ENCODE results near the gene DAB2IP.

DAB2IP gene

GRCh38 chr9:121798941-121799340 lies 147.5 kb downstream of the DAB2IP start:
- Histone ChIP-seq H2AFZ (ENCODE audit: low read depth, low read length) (no peak overlapping the region), H3K9me3 (ENCODE audit: low read length) (peaks cover 4% of the 10 kb centered on the region), H3K27me3 (ENCODE audit: insufficient read depth, low read length) (peaks cover 9% of the 10 kb centered on the region), H3K4me3 (ENCODE audit: low read length) (no peak overlapping the region), H3K36me3 (ENCODE audit: insufficient read depth, low read length) (no peaks in the 10 kb centered on the region), H3K4me1 (ENCODE audit: insufficient read depth, low read length) (no peaks in the 10 kb centered on the region)

GRCh38 chr9:121800376-121800775 lies 148.9 kb downstream of the DAB2IP start:
- Histone ChIP-seq H3K4me3 (ENCODE audit: low read length) (no peak overlapping the region), H3K27me3 (ENCODE audit: insufficient read depth, low read length) (peaks cover 9% of the 10 kb centered on the region), H3K4me1 (ENCODE audit: insufficient read depth, low read length) (no peaks in the 10 kb centered on the region), H3K9me3 (ENCODE audit: low read length) (peaks cover 6% of the 10 kb centered on the region), H3K36me3 (ENCODE audit: insufficient read depth, low read length) (no peaks in the 10 kb centered on the region), H2AFZ (ENCODE audit: low read depth, low read length) (no peak overlapping the region)

GRCh38 chr9:121801579-121801978 lies 150.1 kb downstream of the DAB2IP start:
- Histone ChIP-seq H2AFZ (ENCODE audit: low read depth, low read length) (no peak overlapping the region), H3K9me3 (ENCODE audit: low read length) (peaks cover 6% of the 10 kb centered on the region), H3K27me3 (ENCODE audit: insufficient read depth, low read length) (peaks cover 9% of the 10 kb centered on the region), H3K4me3 (ENCODE audit: low read length) (no peak overlapping the region), H3K36me3 (ENCODE audit: insufficient read depth, low read length) (no peaks in the 10 kb centered on the region), H3K4me1 (ENCODE audit: insufficient read depth, low read length) (no peaks in the 10 kb centered on the region)

- no peaks in the 10 kb centered on the region for H3K4me1 ChIP-seq (ENCODE audit: insufficient read depth, low read length)
- H3K9me3 ChIP-seq (ENCODE audit: low read length) = peaks cover 6% of the 10 kb centered on the region
- H3K4me3 ChIP-seq (ENCODE audit: low read length) = no peak overlapping the region
- H3K27me3 ChIP-seq (ENCODE audit: insufficient read depth, low read length) = peaks cover 9% of the 10 kb centered on the region
- H3K36me3 ChIP-seq (ENCODE audit: insufficient read depth, low read length) = no peaks in the 10 kb centered on the region
- no peak overlapping the region for H2AFZ ChIP-seq (ENCODE audit: low read depth, low read length)
Measured at GRCh38 chr9:121802753-121803152, 151.3 kb downstream of the DAB2IP start.

GRCh38 chr9:121807069-121807822 lies 155.8 kb downstream of the DAB2IP start:
- H3K4me1 ChIP-seq (ENCODE audit: insufficient read depth, low read length) = peaks cover 2% of the 10 kb centered on the region

GRCh38 chr9:121807823-121808278 lies 156.4 kb downstream of the DAB2IP start:
- H3K4me3 ChIP-seq (ENCODE audit: low read length) = no peak overlapping the region
- peaks cover 3% of the 10 kb centered on the region for H3K4me1 ChIP-seq (ENCODE audit: insufficient read depth, low read length)
- H3K27me3 ChIP-seq (ENCODE audit: insufficient read depth, low read length) = peaks cover 6% of the 10 kb centered on the region
- peaks cover 4% of the 10 kb centered on the region for H3K9me3 ChIP-seq (ENCODE audit: low read length)
- no peaks in the 10 kb centered on the region for H3K36me3 ChIP-seq (ENCODE audit: insufficient read depth, low read length)
- no peak overlapping the region for H2AFZ ChIP-seq (ENCODE audit: low read depth, low read length)

More at GRCh38 chr9:121807069-121807822, 155.8 kb downstream of the DAB2IP start:
- no peak overlapping the region for H3K4me3 ChIP-seq (ENCODE audit: low read length)
- H3K9me3 ChIP-seq (ENCODE audit: low read length) = peaks cover 6% of the 10 kb centered on the region
- H3K27me3 ChIP-seq (ENCODE audit: insufficient read depth, low read length) = peaks cover 9% of the 10 kb centered on the region
- no peaks in the 10 kb centered on the region for H3K36me3 ChIP-seq (ENCODE audit: insufficient read depth, low read length)
- H2AFZ ChIP-seq (ENCODE audit: low read depth, low read length) = no peak overlapping the region

- H3K4me1 ChIP-seq (ENCODE audit: insufficient read depth, low read length) = peaks cover 7% of the 10 kb centered on the region
- H3K36me3 ChIP-seq (ENCODE audit: insufficient read depth, low read length) = no peaks in the 10 kb centered on the region
- peaks cover 2% of the 10 kb centered on the region for H3K9me3 ChIP-seq (ENCODE audit: low read length)
- no peak overlapping the region for H3K4me3 ChIP-seq (ENCODE audit: low read length)
- H2AFZ ChIP-seq (ENCODE audit: low read depth, low read length) = no peak overlapping the region
- peaks cover 6% of the 10 kb centered on the region for H3K27me3 ChIP-seq (ENCODE audit: insufficient read depth, low read length)
Measured at GRCh38 chr9:121808781-121809180, 157.3 kb downstream of the DAB2IP start.

GRCh38 chr9:121809356-121810050 lies 158.1 kb downstream of the DAB2IP start:
- H3K4me1 ChIP-seq (ENCODE audit: insufficient read depth, low read length) = peaks cover 11% of the 10 kb centered on the region
- H3K4me3 ChIP-seq (ENCODE audit: low read length) = no peak overlapping the region
- H2AFZ ChIP-seq (ENCODE audit: low read depth, low read length) = no peak overlapping the region
- H3K9me3 ChIP-seq (ENCODE audit: low read length) = no peaks in the 10 kb centered on the region
- peaks cover 6% of the 10 kb centered on the region for H3K27me3 ChIP-seq (ENCODE audit: insufficient read depth, low read length)
- H3K36me3 ChIP-seq (ENCODE audit: insufficient read depth, low read length) = no peaks in the 10 kb centered on the region

- Histone ChIP-seq H3K27me3 (ENCODE audit: insufficient read depth, low read length) (peaks cover 6% of the 10 kb centered on the region), H2AFZ (ENCODE audit: low read depth, low read length) (no peak overlapping the region), H3K9me3 (ENCODE audit: low read length) (no peaks in the 10 kb centered on the region), H3K4me1 (ENCODE audit: insufficient read depth, low read length) (peaks cover 21% of the 10 kb centered on the region), H3K36me3 (ENCODE audit: insufficient read depth, low read length) (no peaks in the 10 kb centered on the region), H3K4me3 (ENCODE audit: low read length) (no peak overlapping the region)
Measured at GRCh38 chr9:121810489-121810888, 159.1 kb downstream of the DAB2IP start.

GRCh38 chr9:121811140-121811539 lies 159.7 kb downstream of the DAB2IP start:
- H3K4me1 ChIP-seq (ENCODE audit: insufficient read depth, low read length) = peaks cover 27% of the 10 kb centered on the region
- no peak overlapping the region for H2AFZ ChIP-seq (ENCODE audit: low read depth, low read length)
- H3K9me3 ChIP-seq (ENCODE audit: low read length) = no peaks in the 10 kb centered on the region
- H3K4me3 ChIP-seq (ENCODE audit: low read length) = no peak overlapping the region
- H3K36me3 ChIP-seq (ENCODE audit: insufficient read depth, low read length) = no peaks in the 10 kb centered on the region
- H3K27me3 ChIP-seq (ENCODE audit: insufficient read depth, low read length) = peaks cover 6% of the 10 kb centered on the region

- H3K36me3 ChIP-seq (ENCODE audit: insufficient read depth, low read length) = no peaks in the 10 kb centered on the region
- H3K4me3 ChIP-seq (ENCODE audit: low read length) = no peak overlapping the region
- H3K27me3 ChIP-seq (ENCODE audit: insufficient read depth, low read length) = peaks cover 6% of the 10 kb centered on the region
- H3K9me3 ChIP-seq (ENCODE audit: low read length) = no peaks in the 10 kb centered on the region
- H3K4me1 ChIP-seq (ENCODE audit: insufficient read depth, low read length) = peaks cover 33% of the 10 kb centered on the region
- H2AFZ ChIP-seq (ENCODE audit: low read depth, low read length) = no peak overlapping the region
Measured at GRCh38 chr9:121811751-121812150, 160.3 kb downstream of the DAB2IP start.

- H3K9me3 ChIP-seq (ENCODE audit: low read length) = no peaks in the 10 kb centered on the region
- peaks cover 37% of the 10 kb centered on the region for H3K4me1 ChIP-seq (ENCODE audit: insufficient read depth, low read length)
- H3K27me3 ChIP-seq (ENCODE audit: insufficient read depth, low read length) = peaks cover 6% of the 10 kb centered on the region
- H2AFZ ChIP-seq (ENCODE audit: low read depth, low read length) = no peak overlapping the region
- no peak overlapping the region for H3K4me3 ChIP-seq (ENCODE audit: low read length)
- no peaks in the 10 kb centered on the region for H3K36me3 ChIP-seq (ENCODE audit: insufficient read depth, low read length)
Measured at GRCh38 chr9:121812159-121812735, 160.8 kb downstream of the DAB2IP start.

- Histone ChIP-seq H3K4me1 (ENCODE audit: insufficient read depth, low read length) (peaks cover 45% of the 10 kb centered on the region), H3K36me3 (ENCODE audit: insufficient read depth, low read length) (no peaks in the 10 kb centered on the region), H2AFZ (ENCODE audit: low read depth, low read length) (no peak overlapping the region), H3K4me3 (ENCODE audit: low read length) (no peak overlapping the region), H3K9me3 (ENCODE audit: low read length) (no peaks in the 10 kb centered on the region), H3K27me3 (ENCODE audit: insufficient read depth, low read length) (peaks cover 6% of the 10 kb centered on the region)
Measured at GRCh38 chr9:121813519-121814210, 162.2 kb downstream of the DAB2IP start.

Measured in neuron (in vitro differentiated cells).